Panc1 (cell line): Measurements from ENCODE around the gene NETO1. TPM values are rescaled to one million over a fixed set of nuclear protein-coding genes. Genes with fewer than 3 reads are reported as not detected.

Experiments used
- ATAC-seq: fragments of 200-7000 bp; cut with Tn5 transposase; 2 replicates; pipeline ENCODE4 v1.9.1; 2020; ENCODE audit warnings: mild to moderate bottlenecking, moderate library complexity
- BruUV-seq: library from RNA; stranded (reverse); fragments of 400-500 nt; replicated peaks from 2 replicates; lab custom pipeline; 2021; lab: Mats Ljungman, UMichigan
- CTCF ChIA-PET: fragments of 300-600 bp; sonication (Branson Sonifier 250); formaldehyde crosslinking; loops from one replicate; lab custom pipeline; 2022; ENCODE audit warnings: antibody characterized with exemption; lab: Charles Lee
- POLR2A ChIA-PET: fragments of 300-600 bp; sonication (Branson Sonifier 250); formaldehyde crosslinking; loops from one replicate; lab custom pipeline; 2022; ENCODE audit warnings: antibody characterized with exemption; lab: Charles Lee
- DNase-seq: peaks from one replicate; pipeline ENCODE4 v3.0.0-alpha.2; 2010; ENCODE audit warnings: low read depth, low spot score
- H3K27ac ChIP-seq: 2 replicates; pipeline ENCODE4 v1.5.1; 2011; ENCODE audit warnings: mild to moderate bottlenecking, low read length, inconsistent platforms
- H3K27me3 ChIP-seq: fragments of 200-500 bp; sonication (Bioruptor generic); 2 replicates; pipeline ENCODE4 v1.6.0; 2014; ENCODE audit warnings: low read length, inconsistent platforms; ENCODE audit not compliant: control insufficient read depth, insufficient read depth
- H3K36me3 ChIP-seq: fragments of 200-500 bp; sonication (Bioruptor generic); 2 replicates; pipeline ENCODE4 v1.5.1; 2014; ENCODE audit warnings: inconsistent platforms, mild to moderate bottlenecking, low read length, moderate library complexity; ENCODE audit not compliant: control insufficient read depth, insufficient read depth
- H3K4me1 ChIP-seq: 2 replicates; pipeline ENCODE4 v1.5.1; 2011; ENCODE audit warnings: inconsistent platforms, mild to moderate bottlenecking, low read length, moderate library complexity; ENCODE audit not compliant: control insufficient read depth, insufficient read depth
- H3K4me3 ChIP-seq, 2 experiments: 2 replicates each; pipeline ENCODE4 v1.5.1; 2011 to 2012; ENCODE audit warnings: low read depth in 2 of 2, low read length in 2 of 2, mild to moderate bottlenecking in 2 of 2, inconsistent platforms in 1 of 2, moderate library complexity in 1 of 2
- H3K9me3 ChIP-seq: fragments of 200-500 bp; sonication (Bioruptor generic); 2 replicates; pipeline ENCODE4 v1.5.1; 2014; ENCODE audit warnings: low read depth, mild to moderate bottlenecking, inconsistent platforms, low read length, moderate library complexity; ENCODE audit not compliant: control insufficient read depth, insufficient read depth
- CTCF ChIP-seq: fragments of 450-650 bp; IDR thresholded peaks from 2 replicates; pipeline ENCODE4 v1.5.1; 2017; ENCODE audit warnings: mild to moderate bottlenecking
- POLR2AphosphoS5 ChIP-seq: IDR thresholded peaks from 2 replicates; pipeline ENCODE4 v1.6.1; 2012; ENCODE audit warnings: mild to moderate bottlenecking, low read depth, low read length, moderate library complexity
- REST ChIP-seq, 2 experiments: IDR thresholded peaks; 2 replicates each; pipeline ENCODE4 v1.6.1; 2011 to 2012; ENCODE audit warnings: low read depth in 2 of 2, control low read depth in 1 of 2, low read length in 1 of 2, mild to moderate bottlenecking in 1 of 2, moderate library complexity in 1 of 2; ENCODE audit not compliant: insufficient read depth in 1 of 2
- SIN3A ChIP-seq: IDR thresholded peaks from 2 replicates; pipeline ENCODE4 v1.6.1; 2012; ENCODE audit warnings: low read depth, mild to moderate bottlenecking, low read length, moderate library complexity, borderline replicate concordance; ENCODE audit not compliant: insufficient read depth
- TCF7L2 ChIP-seq: IDR thresholded peaks from 2 replicates; pipeline ENCODE4 v1.6.1; 2011; ENCODE audit warnings: mild to moderate bottlenecking, low read depth, low read length, inconsistent platforms
- in situ Hi-C: cut with HindIII; loops from 2 replicates; pipeline ENCODE4 v1.10.0; 2016; ENCODE audit warnings: low sequenced_read_pairs, low pct_unique_long_range_greater_than_20kb
- intact Hi-C: fragments of 100-400 bp; cut with micrococcal nuclease; formaldehyde crosslinking; loops from one replicate; pipeline ENCODE4 v1.10.0; 2022; ENCODE audit not compliant: unreplicated experiment
- total RNA-seq: library from RNA; stranded (reverse); gene quantifications from one replicate; pipeline ENCODE4 v1.2.1, GENCODE V29; 2021; ENCODE audit not compliant: unreplicated experiment

NETO1 gene
- total RNA-seq, 1 experiment from 2014 or later = not detected

- no peaks in the 10 kb centered on the region for H3K36me3 ChIP-seq
- TF ChIP-seq POLR2AphosphoS5 = no peak
- no peak for ATAC-seq
- no peaks in the 10 kb centered on the region for H3K9me3 ChIP-seq
- BruUV-seq = no TSS peak
- ChIA-PET POLR2A (no interaction called here), CTCF (no interaction called here)
- no peak overlapping the region for H3K4me3 ChIP-seq
- H3K4me1 ChIP-seq = no peaks in the 10 kb centered on the region
- no peak for DNase-seq
- intact Hi-C loops (no loop called here), in situ Hi-C loops (no loop called here)
- H3K27ac ChIP-seq = no peak overlapping the region
- no peaks in the 10 kb centered on the region for H3K27me3 ChIP-seq
These were observed 31.6 kb upstream of the NETO1 start for GRCh38 chr18:72899338-72899737.

- ChIA-PET CTCF (no interaction called here), POLR2A (no interaction called here)
- DNase-seq (no peak), ATAC-seq (no peak)
- Histone ChIP-seq H3K27me3 (no peaks in the 10 kb centered on the region), H3K9me3 (no peaks in the 10 kb centered on the region), H3K27ac (no peak overlapping the region), H3K36me3 (no peaks in the 10 kb centered on the region), H3K4me3 (no peak overlapping the region), H3K4me1 (no peaks in the 10 kb centered on the region)
- no peak for TF ChIP-seq SIN3A
- TF ChIP-seq TCF7L2 = no peak
- TF ChIP-seq CTCF = no peak
- TF ChIP-seq POLR2AphosphoS5 = no peak
- TF ChIP-seq REST (IDR thresholded peaks at IDR 0.05; ENCODE audit: insufficient read depth in 1 of 2, low read depth in 2 of 2, low read length in 1 of 2) = no peak
- intact Hi-C loops (no loop called here), in situ Hi-C loops (no loop called here)
- BruUV-seq = no TSS peak
These were observed 31.1 kb upstream of the NETO1 start for GRCh38 chr18:72898870-72899269.

- H3K4me3 ChIP-seq = no peak overlapping the region
- H3K36me3 ChIP-seq = no peaks in the 10 kb centered on the region
- in situ Hi-C loops (no loop called here), intact Hi-C loops (no loop called here)
- no TSS peak for BruUV-seq
- CTCF ChIA-PET = no interaction called here
- no peaks in the 10 kb centered on the region for H3K9me3 ChIP-seq
- TF ChIP-seq REST (IDR thresholded peaks at IDR 0.05; ENCODE audit: insufficient read depth in 1 of 2, low read depth in 2 of 2, low read length in 1 of 2) (no peak), POLR2AphosphoS5 (no peak), SIN3A (no peak), CTCF (no peak), TCF7L2 (no peak)
- no peaks in the 10 kb centered on the region for H3K4me1 ChIP-seq
- DNase-seq (no peak), ATAC-seq (no peak)
- POLR2A ChIA-PET = no interaction called here
- no peaks in the 10 kb centered on the region for H3K27me3 ChIP-seq
- H3K27ac ChIP-seq = no peak overlapping the region
These were observed 27.8 kb upstream of the NETO1 start for GRCh38 chr18:72895548-72895947.
